ENCODE results near the gene ESF1. TPM values are rescaled to one million over a fixed set of nuclear protein-coding genes. Genes with fewer than 3 reads are reported as not detected.

ESF1 gene
- total RNA-seq, 1 experiment from 2014 or later = 28.7 TPM

- TF ChIP-seq E2F4 (CRISPR knock-in tag; IDR thresholded peaks at IDR 0.05; ENCODE audit: borderline replicate concordance, low read depth) = no peak
- no peak for TF ChIP-seq EMX1 (CRISPR knock-in tag; IDR thresholded peaks at IDR 0.05)
- TF ChIP-seq, protein P1, sequence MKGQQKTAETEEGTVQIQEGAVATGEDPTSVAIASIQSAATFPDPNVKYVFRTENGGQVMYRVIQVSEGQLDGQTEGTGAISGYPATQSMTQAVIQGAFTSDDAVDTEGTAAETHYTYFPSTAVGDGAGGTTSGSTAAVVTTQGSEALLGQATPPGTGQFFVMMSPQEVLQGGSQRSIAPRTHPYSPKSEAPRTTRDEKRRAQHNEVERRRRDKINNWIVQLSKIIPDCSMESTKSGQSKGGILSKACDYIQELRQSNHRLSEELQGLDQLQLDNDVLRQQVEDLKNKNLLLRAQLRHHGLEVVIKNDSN (CRISPR knock-in tag; IDR thresholded peaks at IDR 0.05) = no peak
Measured at GRCh38 chr20:13678944-13679343, 105.8 kb downstream of the ESF1 start (continued).

GRCh38 chr20:13677241-13677640 lies 107.5 kb downstream of the ESF1 start:
- peaks cover 8% of the 10 kb centered on the region for H3K9me3 Mint-ChIP-seq
- DNase-seq (ENCODE audit: low spot score) = no peak
- ATAC-seq = no peak
- ChIA-PET CTCF (no interaction called here), POLR2A (no interaction called here)
- no peak overlapping the region for H3K27ac Mint-ChIP-seq
- no peaks in the 10 kb centered on the region for H3K27me3 Mint-ChIP-seq (ENCODE audit: low read depth)
- H3K4me1 Mint-ChIP-seq = no peaks in the 10 kb centered on the region
- no peaks in the 10 kb centered on the region for H3K36me3 Mint-ChIP-seq
- H3K4me3 Mint-ChIP-seq = no peak overlapping the region
- TF ChIP-seq ERG (CRISPR knock-in tag; IDR thresholded peaks at IDR 0.05) (no peak), MYBL2 (CRISPR knock-in tag; IDR thresholded peaks at IDR 0.05) (no peak), STAT6 (CRISPR knock-in tag; conservative IDR thresholded peaks at IDR 0.05; ENCODE audit: low read depth) (no peak), IRF2 (CRISPR knock-in tag; IDR thresholded peaks at IDR 0.05; ENCODE audit: borderline replicate concordance, low read depth) (no peak), NFE2L1 (CRISPR knock-in tag; IDR thresholded peaks at IDR 0.05) (no peak), JAZF1 (CRISPR knock-in tag; IDR thresholded peaks at IDR 0.05) (no peak), GRHL2 (CRISPR knock-in tag; IDR thresholded peaks at IDR 0.05; ENCODE audit: insufficient replicate concordance, severe bottlenecking) (no peak), E2F1 (CRISPR knock-in tag; IDR thresholded peaks at IDR 0.05) (no peak), ESRRA (CRISPR knock-in tag; IDR thresholded peaks at IDR 0.05; ENCODE audit: borderline replicate concordance) (no peak), AR (CRISPR knock-in tag; IDR thresholded peaks at IDR 0.05) (no peak), TEAD1 (CRISPR knock-in tag; IDR thresholded peaks at IDR 0.05) (no peak), FOXP1 (CRISPR knock-in tag; IDR thresholded peaks at IDR 0.05; ENCODE audit: borderline replicate concordance) (no peak)
- TF ChIP-seq, protein P2, sequence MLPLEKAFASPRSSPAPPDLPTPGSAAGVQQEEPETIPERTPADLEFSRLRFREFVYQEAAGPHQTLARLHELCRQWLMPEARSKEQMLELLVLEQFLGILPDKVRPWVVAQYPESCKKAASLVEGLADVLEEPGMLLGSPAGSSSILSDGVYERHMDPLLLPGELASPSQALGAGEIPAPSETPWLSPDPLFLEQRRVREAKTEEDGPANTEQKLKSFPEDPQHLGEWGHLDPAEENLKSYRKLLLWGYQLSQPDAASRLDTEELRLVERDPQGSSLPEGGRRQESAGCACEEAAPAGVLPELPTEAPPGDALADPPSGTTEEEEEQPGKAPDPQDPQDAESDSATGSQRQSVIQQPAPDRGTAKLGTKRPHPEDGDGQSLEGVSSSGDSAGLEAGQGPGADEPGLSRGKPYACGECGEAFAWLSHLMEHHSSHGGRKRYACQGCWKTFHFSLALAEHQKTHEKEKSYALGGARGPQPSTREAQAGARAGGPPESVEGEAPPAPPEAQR (CRISPR knock-in tag; IDR thresholded peaks at IDR 0.05) = no peak
- TF ChIP-seq, protein P3, sequence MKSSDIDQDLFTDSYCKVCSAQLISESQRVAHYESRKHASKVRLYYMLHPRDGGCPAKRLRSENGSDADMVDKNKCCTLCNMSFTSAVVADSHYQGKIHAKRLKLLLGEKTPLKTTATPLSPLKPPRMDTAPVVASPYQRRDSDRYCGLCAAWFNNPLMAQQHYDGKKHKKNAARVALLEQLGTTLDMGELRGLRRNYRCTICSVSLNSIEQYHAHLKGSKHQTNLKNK (CRISPR knock-in tag; IDR thresholded peaks at IDR 0.05) = no peak
- TF ChIP-seq, protein P4, sequence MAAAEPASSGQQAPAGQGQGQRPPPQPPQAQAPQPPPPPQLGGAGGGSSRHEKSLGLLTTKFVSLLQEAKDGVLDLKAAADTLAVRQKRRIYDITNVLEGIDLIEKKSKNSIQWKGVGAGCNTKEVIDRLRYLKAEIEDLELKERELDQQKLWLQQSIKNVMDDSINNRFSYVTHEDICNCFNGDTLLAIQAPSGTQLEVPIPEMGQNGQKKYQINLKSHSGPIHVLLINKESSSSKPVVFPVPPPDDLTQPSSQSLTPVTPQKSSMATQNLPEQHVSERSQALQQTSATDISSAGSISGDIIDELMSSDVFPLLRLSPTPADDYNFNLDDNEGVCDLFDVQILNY (CRISPR knock-in tag; IDR thresholded peaks at IDR 0.05) = no peak
- TF ChIP-seq, protein P5, sequence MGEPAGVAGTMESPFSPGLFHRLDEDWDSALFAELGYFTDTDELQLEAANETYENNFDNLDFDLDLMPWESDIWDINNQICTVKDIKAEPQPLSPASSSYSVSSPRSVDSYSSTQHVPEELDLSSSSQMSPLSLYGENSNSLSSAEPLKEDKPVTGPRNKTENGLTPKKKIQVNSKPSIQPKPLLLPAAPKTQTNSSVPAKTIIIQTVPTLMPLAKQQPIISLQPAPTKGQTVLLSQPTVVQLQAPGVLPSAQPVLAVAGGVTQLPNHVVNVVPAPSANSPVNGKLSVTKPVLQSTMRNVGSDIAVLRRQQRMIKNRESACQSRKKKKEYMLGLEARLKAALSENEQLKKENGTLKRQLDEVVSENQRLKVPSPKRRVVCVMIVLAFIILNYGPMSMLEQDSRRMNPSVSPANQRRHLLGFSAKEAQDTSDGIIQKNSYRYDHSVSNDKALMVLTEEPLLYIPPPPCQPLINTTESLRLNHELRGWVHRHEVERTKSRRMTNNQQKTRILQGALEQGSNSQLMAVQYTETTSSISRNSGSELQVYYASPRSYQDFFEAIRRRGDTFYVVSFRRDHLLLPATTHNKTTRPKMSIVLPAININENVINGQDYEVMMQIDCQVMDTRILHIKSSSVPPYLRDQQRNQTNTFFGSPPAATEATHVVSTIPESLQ (CRISPR knock-in tag; IDR thresholded peaks at IDR 0.05) = no peak
